Measurements from ENCODE around the gene HSBP1. TPM values are rescaled to one million over a fixed set of nuclear protein-coding genes. Genes with fewer than 3 reads are reported as not detected.
A peak's percentile ranks its signal among the peaks of the same experiment; 100 is the strongest.

HSBP1 gene
- total and polyA plus RNA-seq, 7 donors, result 45.9 to 109 (median 71.7) TPM

DNA sequence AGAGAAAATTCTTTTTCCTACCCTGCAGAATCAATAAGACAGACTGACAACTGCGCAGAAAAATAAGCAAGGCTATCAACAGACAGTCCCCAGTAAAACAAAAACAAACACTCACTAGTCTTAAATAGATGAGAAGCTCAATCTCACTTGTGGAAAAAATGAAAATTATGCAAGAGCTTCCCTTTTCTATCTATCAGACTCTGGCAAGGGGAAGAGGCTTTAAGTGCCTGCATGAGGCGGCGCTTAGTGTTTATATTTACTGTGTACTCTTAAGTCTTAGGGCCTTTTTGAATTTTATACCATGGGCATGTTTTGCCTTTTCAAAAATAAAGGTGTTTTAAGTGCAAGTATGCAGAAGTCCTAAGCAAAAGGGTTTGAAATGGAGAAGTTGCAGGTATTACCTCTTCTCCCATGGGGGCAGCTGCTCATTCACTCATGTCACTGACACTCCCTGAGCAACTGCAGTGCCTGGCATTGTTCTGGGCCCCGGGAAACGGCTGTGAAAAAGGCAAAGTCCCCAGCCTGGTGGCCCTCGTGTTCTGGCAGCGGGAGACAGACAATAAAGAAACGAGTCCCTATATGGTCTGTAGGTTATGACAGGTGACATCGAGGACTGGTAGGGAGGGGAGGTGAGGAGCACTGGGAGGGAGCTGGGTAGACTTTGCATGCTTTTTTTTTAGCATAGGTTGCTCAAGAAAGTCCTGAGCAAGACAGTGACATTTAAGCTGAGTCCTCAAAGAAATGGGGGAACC, 35.2 kb downstream of the HSBP1 start:
- Histone ChIP-seq H3K4me1 (peaks cover 12% of the 10 kb centered on the region), H3K27ac (peak overlapping the region; percentile 30), H3K27me3 (ENCODE audit: insufficient read depth in 3 of 3, low read length in 2 of 3) (no peaks in the 10 kb centered on the region), H3K9me3 (no peaks in the 10 kb centered on the region), H3K36me3 (ENCODE audit: insufficient read depth in 1 of 2, low read depth in 1 of 2) (no peaks in the 10 kb centered on the region), H3K4me3 (no peak overlapping the region)
- DNase-seq (no peak), ATAC-seq (peak; percentile 62 to 94 (median 81))
- intact Hi-C loops (cut with DNase I), result no loop called here
- TF ChIP-seq, protein P1, sequence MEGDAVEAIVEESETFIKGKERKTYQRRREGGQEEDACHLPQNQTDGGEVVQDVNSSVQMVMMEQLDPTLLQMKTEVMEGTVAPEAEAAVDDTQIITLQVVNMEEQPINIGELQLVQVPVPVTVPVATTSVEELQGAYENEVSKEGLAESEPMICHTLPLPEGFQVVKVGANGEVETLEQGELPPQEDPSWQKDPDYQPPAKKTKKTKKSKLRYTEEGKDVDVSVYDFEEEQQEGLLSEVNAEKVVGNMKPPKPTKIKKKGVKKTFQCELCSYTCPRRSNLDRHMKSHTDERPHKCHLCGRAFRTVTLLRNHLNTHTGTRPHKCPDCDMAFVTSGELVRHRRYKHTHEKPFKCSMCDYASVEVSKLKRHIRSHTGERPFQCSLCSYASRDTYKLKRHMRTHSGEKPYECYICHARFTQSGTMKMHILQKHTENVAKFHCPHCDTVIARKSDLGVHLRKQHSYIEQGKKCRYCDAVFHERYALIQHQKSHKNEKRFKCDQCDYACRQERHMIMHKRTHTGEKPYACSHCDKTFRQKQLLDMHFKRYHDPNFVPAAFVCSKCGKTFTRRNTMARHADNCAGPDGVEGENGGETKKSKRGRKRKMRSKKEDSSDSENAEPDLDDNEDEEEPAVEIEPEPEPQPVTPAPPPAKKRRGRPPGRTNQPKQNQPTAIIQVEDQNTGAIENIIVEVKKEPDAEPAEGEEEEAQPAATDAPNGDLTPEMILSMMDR (IDR thresholded peaks at IDR 0.05), result no peak
- WGBS, 3 donors, result 51 to 60% (median 59%) methylated on average over 9 of the region's 9 CpGs

DNA sequence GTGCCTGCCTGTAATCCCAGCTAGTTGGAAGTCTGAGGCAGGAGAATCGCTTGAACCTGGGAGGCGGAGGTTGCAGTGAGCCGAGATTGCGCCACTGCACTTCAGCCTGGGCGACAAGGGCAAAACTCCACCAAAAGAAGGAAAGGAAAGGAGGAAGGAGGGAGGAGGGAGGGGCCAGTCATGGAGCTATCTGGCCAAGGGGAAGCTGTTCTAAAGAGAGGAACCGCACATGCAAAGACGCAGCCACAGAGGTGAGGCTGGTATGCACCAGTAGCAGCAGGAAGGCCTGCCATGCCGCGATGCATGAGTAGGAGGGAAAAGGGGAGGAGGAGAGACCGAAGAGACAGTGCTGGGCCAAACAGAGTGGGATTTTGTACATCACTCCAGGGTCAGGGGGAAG, 35.9 kb downstream of the HSBP1 start:
- intact Hi-C loops (cut with DNase I), result no loop called here
- Histone ChIP-seq H3K4me3 (no peak overlapping the region), H3K36me3 (ENCODE audit: insufficient read depth in 1 of 2, low read depth in 1 of 2) (no peaks in the 10 kb centered on the region), H3K27ac (no peak overlapping the region), H3K9me3 (no peaks in the 10 kb centered on the region), H3K4me1 (peaks cover 12% of the 10 kb centered on the region), H3K27me3 (ENCODE audit: insufficient read depth in 3 of 3, low read length in 2 of 3) (no peaks in the 10 kb centered on the region)
- ATAC-seq (peak in 2 of 4 donors; percentile 4 to 19), DNase-seq (no peak)
- WGBS, 3 donors, result 74 to 76% (median 75%) methylated on average over 10 of the region's 10 CpGs
- TF ChIP-seq, protein P1 (IDR thresholded peaks at IDR 0.05), result no peak

DNA sequence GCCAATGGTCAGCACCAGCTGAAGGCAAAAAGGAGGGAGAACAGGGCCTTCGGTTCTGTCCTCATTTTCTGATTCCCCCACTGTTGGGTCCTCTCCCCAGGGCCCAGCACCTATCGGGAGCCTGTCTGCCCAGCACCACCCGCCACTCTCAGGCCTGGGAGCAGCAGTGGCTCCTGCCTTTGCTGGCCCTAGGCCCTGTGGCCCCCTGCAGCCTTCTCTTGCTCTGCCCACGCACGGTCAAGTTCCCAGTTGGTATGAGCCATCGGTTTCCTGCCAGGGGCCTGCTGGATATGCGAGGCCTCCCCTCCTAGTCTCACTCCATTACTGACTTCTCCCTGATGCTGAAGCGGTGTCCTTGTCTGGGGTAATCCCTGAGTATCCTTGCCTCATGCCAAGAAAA, 37.5 kb downstream of the HSBP1 start:
- 93 to 98% (median 96%) methylated on average over 7 to 8 of the region's 8 CpGs for WGBS, 3 donors
- no peaks in the 10 kb centered on the region for H3K9me3 ChIP-seq
- H3K27ac ChIP-seq, result no peak overlapping the region
- no peak for DNase-seq
- ATAC-seq, result no peak
- intact Hi-C loops (cut with DNase I), result no loop called here
- H3K4me3 ChIP-seq, result no peak overlapping the region
- TF ChIP-seq, protein P1 (IDR thresholded peaks at IDR 0.05), result no peak
- no peaks in the 10 kb centered on the region for H3K27me3 ChIP-seq (ENCODE audit: insufficient read depth in 3 of 3, low read length in 2 of 3)
- H3K36me3 ChIP-seq (ENCODE audit: insufficient read depth in 1 of 2, low read depth in 1 of 2), result no peaks in the 10 kb centered on the region
- H3K4me1 ChIP-seq, result peaks cover 12% of the 10 kb centered on the region

DNA sequence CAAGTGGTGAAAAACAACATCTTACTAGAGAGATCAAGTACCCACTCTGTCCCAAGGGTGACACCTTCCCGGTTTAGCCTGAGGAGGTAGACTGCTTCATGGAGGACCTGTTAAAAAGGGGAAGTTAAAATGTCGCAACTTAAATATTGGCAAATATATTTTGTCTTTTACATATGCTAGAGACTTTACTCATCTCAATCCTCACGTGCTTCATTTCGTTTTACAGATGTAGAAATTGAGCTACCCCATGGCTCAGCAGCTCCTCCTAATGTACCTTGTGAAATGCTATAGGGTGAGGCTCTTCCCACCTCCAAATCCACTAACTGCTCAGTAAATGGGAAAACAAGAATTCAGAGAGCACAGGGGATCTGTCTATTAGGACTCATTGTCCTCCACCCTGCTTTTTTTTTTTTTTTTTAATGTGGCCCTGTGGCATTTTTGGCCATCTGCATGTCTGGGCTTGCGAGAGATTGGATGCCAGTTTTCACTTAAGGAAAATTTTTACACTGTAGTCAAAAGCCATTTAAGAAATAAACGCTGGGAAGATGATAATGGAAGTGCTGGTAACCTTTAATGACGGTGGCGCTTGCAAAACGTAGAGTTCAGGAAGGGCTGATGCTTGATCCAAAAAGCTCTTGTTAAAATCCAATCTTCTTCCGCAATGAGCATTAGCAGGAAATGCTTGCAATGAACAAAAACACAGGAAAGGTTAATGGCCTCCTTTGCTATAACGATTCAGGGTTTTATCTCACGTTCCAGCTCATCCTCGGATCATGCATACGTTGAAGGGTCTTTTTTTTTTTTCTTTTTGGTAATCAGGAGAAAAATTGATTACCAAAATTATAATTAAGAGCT, 39.8 kb downstream of the HSBP1 start:
- peaks cover 12% of the 10 kb centered on the region for H3K4me1 ChIP-seq
- no peak for DNase-seq
- H3K27me3 ChIP-seq (ENCODE audit: insufficient read depth in 3 of 3, low read length in 2 of 3), result no peaks in the 10 kb centered on the region
- intact Hi-C loops (cut with DNase I), result no loop called here
- no peaks in the 10 kb centered on the region for H3K9me3 ChIP-seq
- TF ChIP-seq, protein P1 (IDR thresholded peaks at IDR 0.05), result no peak
- H3K27ac ChIP-seq, result no peak overlapping the region
- no peak for ATAC-seq
- 69 to 82% (median 79%) methylated on average over 14 of the region's 14 CpGs for WGBS, 3 donors
- no peaks in the 10 kb centered on the region for H3K36me3 ChIP-seq (ENCODE audit: insufficient read depth in 1 of 2, low read depth in 1 of 2)
- H3K4me3 ChIP-seq, result no peak overlapping the region

Measured in psoas muscle (tissue), 8 donors.